NCI-H345 treated with DMSO at 0.1 percent for 48 hours (cell line): ENCODE measurements around the gene B3GNT3.
"Not testable (repeated sequence)": the region's sequence is repeated elsewhere in the genome, so short reads cannot be mapped to it uniquely, and the experiment has no call there.

Source experiments
- DNase-seq: peaks from one replicate; lab custom pipeline; 2025; ENCODE audit not compliant: unreplicated experiment; lab: John Stamatoyannopoulos, UW

Gene B3GNT3

GRCh38 chr19:17796838-17797423 is 2.0 kb downstream of the B3GNT3 start:
- no peak for DNase-seq

- DNase-seq = no peak
Observed at GRCh38 chr19:17797424-17798201, 2.7 kb downstream of the B3GNT3 start.

- DNase-seq = not testable (repeated sequence)
Observed at GRCh38 chr19:17798599-17798998, 3.7 kb downstream of the B3GNT3 start.

GRCh38 chr19:17802137-17802858 is 7.4 kb downstream of the B3GNT3 start:
- DNase-seq = no peak

- DNase-seq = no peak
Observed at GRCh38 chr19:17803264-17803896, 8.4 kb downstream of the B3GNT3 start.

GRCh38 chr19:17805427-17805826 is 10.5 kb downstream of the B3GNT3 start:
- no peak for DNase-seq

- DNase-seq = no peak
Observed at GRCh38 chr19:17806945-17807344, 12.0 kb downstream of the B3GNT3 start.

- DNase-seq = no peak
Observed at GRCh38 chr19:17807731-17808316, 12.9 kb downstream of the B3GNT3 start.

- no peak for DNase-seq
Observed at GRCh38 chr19:17811103-17811502, 16.2 kb downstream of the B3GNT3 start.

GRCh38 chr19:17811681-17812080 is 16.7 kb downstream of the B3GNT3 start:
- no peak for DNase-seq

GRCh38 chr19:17812099-17812498 is 17.2 kb downstream of the B3GNT3 start:
- no peak for DNase-seq

- no peak for DNase-seq
Observed at GRCh38 chr19:17817668-17818363, 22.9 kb downstream of the B3GNT3 start.

- DNase-seq = no peak
Observed at GRCh38 chr19:17821190-17821589, 26.3 kb downstream of the B3GNT3 start, which contains the start of gene INSL3. INSL3 (minus strand) TSS chr19:17821519; CDS start chr19:17821506, 13 bp downstream.

GRCh38 chr19:17824339-17824738 is 29.4 kb downstream of the B3GNT3 start:
- no peak for DNase-seq

- no peak for DNase-seq
Observed at GRCh38 chr19:17826508-17827056, 31.6 kb downstream of the B3GNT3 start.

GRCh38 chr19:17829855-17830566 is 35.1 kb downstream of the B3GNT3 start:
- peak; percentile 24 for DNase-seq

GRCh38 chr19:17830567-17831418 is 35.9 kb downstream of the B3GNT3 start:
- DNase-seq = peak; percentile 18

- DNase-seq = no peak
Observed at GRCh38 chr19:17831419-17831888, 36.5 kb downstream of the B3GNT3 start.
